ENCODE results near the gene FKBP1C. TPM values are rescaled to one million over a fixed set of nuclear protein-coding genes. Genes with fewer than 3 reads are reported as not detected.

FKBP1C gene
- polyA plus RNA-seq, 2 of the 4 experiments (the other 2 are of a cell fraction), result 0.62 to 2.2 TPM

- POLR2A ChIA-PET, result no interaction called here
- Histone ChIP-seq H3K4me3 (no peak overlapping the region), H3K4me2 (no peak overlapping the region), H3K27ac (no peak overlapping the region), H3K9me3 (no peaks in the 10 kb centered on the region), H3K4me1 (no peaks in the 10 kb centered on the region)
- no peak for FAIRE-seq
- no peak for ATAC-seq
- CTCF ChIA-PET, result no interaction called here
- DNase-seq (ENCODE audit: low read depth in 1 of 2, low spot score in 1 of 2), result no peak
- TF ChIP-seq ZNF302 (CRISPR knock-in tag; IDR thresholded peaks at IDR 0.05) (no peak), EHF (CRISPR knock-in tag; IDR thresholded peaks at IDR 0.05) (no peak), JUN (IDR thresholded peaks at IDR 0.05) (no peak), KDM5A (IDR thresholded peaks at IDR 0.05) (no peak)
These were observed 30.9 kb upstream of the FKBP1C start for GRCh38 chr6:63180367-63180766.

- Histone ChIP-seq H3K4me3 (no peak overlapping the region), H3K9me3 (no peaks in the 10 kb centered on the region), H3K4me1 (no peaks in the 10 kb centered on the region), H3K27ac (no peak overlapping the region), H3K4me2 (no peak overlapping the region)
- TF ChIP-seq RARB (CRISPR knock-in tag; IDR thresholded peaks at IDR 0.05) (no peak), FOXS1 (CRISPR knock-in tag; IDR thresholded peaks at IDR 0.05) (no peak), ZC3H11A (IDR thresholded peaks at IDR 0.05) (no peak), TP53 (CRISPR knock-in tag; IDR thresholded peaks at IDR 0.05) (no peak), KDM1A (IDR thresholded peaks at IDR 0.05; ENCODE audit: low read depth) (no peak), FOSL2 (IDR thresholded peaks at IDR 0.05) (no peak), FOSL2 (CRISPR knock-in tag; IDR thresholded peaks at IDR 0.05) (no peak), NR3C1 (IDR thresholded peaks at IDR 0.05) (no peak), ATOH8 (CRISPR knock-in tag; IDR thresholded peaks at IDR 0.05; ENCODE audit: low read depth) (no peak), PBX3 (IDR thresholded peaks at IDR 0.05) (no peak), JUN (IDR thresholded peaks at IDR 0.05) (no peak)
- POLR2A ChIA-PET, result no interaction called here
- DNase-seq (ENCODE audit: low read depth in 1 of 2, low spot score in 1 of 2), result no peak
- no peak for ATAC-seq
- FAIRE-seq, result no peak
- CTCF ChIA-PET, result no interaction called here
These were observed 24.3 kb upstream of the FKBP1C start for GRCh38 chr6:63186970-63187369.

- Histone ChIP-seq H3K4me3 (no peak overlapping the region), H3K4me1 (no peaks in the 10 kb centered on the region), H3K9me3 (no peaks in the 10 kb centered on the region), H3K27ac (no peak overlapping the region), H3K4me2 (no peak overlapping the region)
- ChIA-PET POLR2A (no interaction called here), CTCF (no interaction called here)
- DNase-seq (ENCODE audit: low read depth in 1 of 2, low spot score in 1 of 2) (no peak), ATAC-seq (no peak), FAIRE-seq (no peak)
- TF ChIP-seq RAD21 (conservative IDR thresholded peaks at IDR 0.05 in 1 of 2, IDR thresholded peaks at IDR 0.05 in 1 of 2) (no peak), NR3C1 (IDR thresholded peaks at IDR 0.05) (no peak), HMGXB4 (CRISPR knock-in tag; IDR thresholded peaks at IDR 0.05; ENCODE audit: borderline replicate concordance) (no peak), ZFP36 (IDR thresholded peaks at IDR 0.05; ENCODE audit: borderline replicate concordance, partially characterized antibody) (no peak), USF2 (IDR thresholded peaks at IDR 0.05) (no peak), FOSL2 (IDR thresholded peaks at IDR 0.05) (no peak), FOSL2 (CRISPR knock-in tag; IDR thresholded peaks at IDR 0.05) (no peak), MAX (IDR thresholded peaks at IDR 0.05) (no peak), FOXS1 (CRISPR knock-in tag; IDR thresholded peaks at IDR 0.05) (no peak), CTCF (IDR thresholded peaks at IDR 0.05) (no peak)
These were observed 22.4 kb upstream of the FKBP1C start for GRCh38 chr6:63188828-63189227.

Measured in A549 (cell line).